Measurements from ENCODE around the gene CAP1.

The CAP1 gene

DNA sequence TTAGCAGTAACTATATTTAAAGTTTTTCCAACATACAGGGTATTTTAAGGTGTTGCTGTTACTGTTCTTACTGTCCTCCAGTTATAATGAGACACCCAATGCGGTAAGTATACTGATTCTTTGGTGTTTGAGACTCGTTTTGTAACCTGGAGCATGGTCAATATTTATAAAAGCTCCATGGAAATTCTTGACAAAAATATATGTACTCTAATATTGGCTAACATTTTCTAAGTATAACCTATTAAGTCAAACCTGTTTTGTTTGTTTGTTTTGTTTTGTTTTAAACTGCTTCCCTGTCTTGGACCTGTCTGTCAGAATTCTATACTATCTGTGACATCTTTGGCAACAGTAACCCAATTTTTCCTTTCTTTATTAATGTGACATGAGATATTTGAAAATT lies 15.9 kb upstream of the CAP1 start:
- TF ChIP-seq, protein P1, sequence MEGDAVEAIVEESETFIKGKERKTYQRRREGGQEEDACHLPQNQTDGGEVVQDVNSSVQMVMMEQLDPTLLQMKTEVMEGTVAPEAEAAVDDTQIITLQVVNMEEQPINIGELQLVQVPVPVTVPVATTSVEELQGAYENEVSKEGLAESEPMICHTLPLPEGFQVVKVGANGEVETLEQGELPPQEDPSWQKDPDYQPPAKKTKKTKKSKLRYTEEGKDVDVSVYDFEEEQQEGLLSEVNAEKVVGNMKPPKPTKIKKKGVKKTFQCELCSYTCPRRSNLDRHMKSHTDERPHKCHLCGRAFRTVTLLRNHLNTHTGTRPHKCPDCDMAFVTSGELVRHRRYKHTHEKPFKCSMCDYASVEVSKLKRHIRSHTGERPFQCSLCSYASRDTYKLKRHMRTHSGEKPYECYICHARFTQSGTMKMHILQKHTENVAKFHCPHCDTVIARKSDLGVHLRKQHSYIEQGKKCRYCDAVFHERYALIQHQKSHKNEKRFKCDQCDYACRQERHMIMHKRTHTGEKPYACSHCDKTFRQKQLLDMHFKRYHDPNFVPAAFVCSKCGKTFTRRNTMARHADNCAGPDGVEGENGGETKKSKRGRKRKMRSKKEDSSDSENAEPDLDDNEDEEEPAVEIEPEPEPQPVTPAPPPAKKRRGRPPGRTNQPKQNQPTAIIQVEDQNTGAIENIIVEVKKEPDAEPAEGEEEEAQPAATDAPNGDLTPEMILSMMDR (conservative IDR thresholded peaks at IDR 0.05; ENCODE audit: low read length) = no peak
- no peak for TF ChIP-seq EZH2phosphoT487 (IDR thresholded peaks at IDR 0.05; ENCODE audit: borderline replicate concordance)
- Histone ChIP-seq H3K9me2 (replicated peaks; ENCODE audit: low read depth, low read length) (no peaks in the 10 kb centered on the region), H3K4me3 (ENCODE audit: low read length, poor library complexity, severe bottlenecking) (no peak overlapping the region), H3K4me1 (ENCODE audit: insufficient read depth, low read length, poor library complexity, severe bottlenecking) (peaks cover 12% of the 10 kb centered on the region), H3K27me3 (ENCODE audit: insufficient read depth, low read length, poor library complexity, severe bottlenecking) (no peaks in the 10 kb centered on the region), H4K20me1 (ENCODE audit: insufficient read depth, low read length, poor library complexity, severe bottlenecking) (no peaks in the 10 kb centered on the region), H3F3A (ENCODE audit: low read depth) (no peaks in the 10 kb centered on the region), H3K4me2 (ENCODE audit: low read depth, low read length, poor library complexity, severe bottlenecking) (no peak overlapping the region), H3K79me2 (ENCODE audit: insufficient read depth, low read length) (no peaks in the 10 kb centered on the region), H2AFZ (ENCODE audit: low read length) (no peak overlapping the region), H3K36me3 (ENCODE audit: insufficient read depth, low read length) (no peaks in the 10 kb centered on the region), H3K9ac (ENCODE audit: low read depth, low read length, poor library complexity, severe bottlenecking) (no peak overlapping the region), H3K9me3 (ENCODE audit: insufficient read depth, low read depth, low read length) (peaks cover 4% of the 10 kb centered on the region; the same call in 1 of the 2 replicates)

DNA sequence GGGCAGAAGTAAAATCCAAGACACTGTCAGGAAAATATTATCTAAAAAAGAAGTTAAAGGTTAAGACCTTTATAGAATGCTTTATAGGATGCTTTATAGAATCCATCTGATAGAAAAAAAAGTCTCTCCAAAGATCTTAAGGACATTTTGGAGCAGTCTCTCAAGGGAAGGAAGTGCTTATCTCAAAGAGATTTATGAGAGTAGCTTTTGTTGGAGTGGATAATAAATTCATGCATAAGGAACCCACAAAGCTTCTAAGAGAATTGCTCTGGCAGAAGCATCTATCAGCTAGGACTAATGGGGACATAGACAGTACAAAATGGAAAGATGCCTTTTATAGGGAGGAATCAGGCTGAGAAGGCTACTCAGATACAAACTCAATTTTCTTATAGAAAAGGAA lies 12.9 kb upstream of the CAP1 start:
- Histone ChIP-seq H3K9me3 (ENCODE audit: insufficient read depth, low read depth, low read length) (peaks cover 4% of the 10 kb centered on the region; the same call in 1 of the 2 replicates), H3K79me2 (ENCODE audit: insufficient read depth, low read length) (no peaks in the 10 kb centered on the region), H3K9ac (ENCODE audit: low read depth, low read length, poor library complexity, severe bottlenecking) (no peak overlapping the region), H3K9me2 (replicated peaks; ENCODE audit: low read depth, low read length) (no peaks in the 10 kb centered on the region), H3K4me2 (ENCODE audit: low read depth, low read length, poor library complexity, severe bottlenecking) (no peak overlapping the region), H3K4me1 (ENCODE audit: insufficient read depth, low read length, poor library complexity, severe bottlenecking) (peaks cover 23% of the 10 kb centered on the region), H2AFZ (ENCODE audit: low read length) (no peak overlapping the region), H3K27me3 (ENCODE audit: insufficient read depth, low read length, poor library complexity, severe bottlenecking) (no peaks in the 10 kb centered on the region), H3K36me3 (ENCODE audit: insufficient read depth, low read length) (no peaks in the 10 kb centered on the region), H3K4me3 (ENCODE audit: low read length, poor library complexity, severe bottlenecking) (no peak overlapping the region), H3F3A (ENCODE audit: low read depth) (no peaks in the 10 kb centered on the region), H4K20me1 (ENCODE audit: insufficient read depth, low read length, poor library complexity, severe bottlenecking) (no peaks in the 10 kb centered on the region)
- TF ChIP-seq, protein P1 (conservative IDR thresholded peaks at IDR 0.05; ENCODE audit: low read length) = no peak
- no peak for TF ChIP-seq EZH2phosphoT487 (IDR thresholded peaks at IDR 0.05; ENCODE audit: borderline replicate concordance)

DNA sequence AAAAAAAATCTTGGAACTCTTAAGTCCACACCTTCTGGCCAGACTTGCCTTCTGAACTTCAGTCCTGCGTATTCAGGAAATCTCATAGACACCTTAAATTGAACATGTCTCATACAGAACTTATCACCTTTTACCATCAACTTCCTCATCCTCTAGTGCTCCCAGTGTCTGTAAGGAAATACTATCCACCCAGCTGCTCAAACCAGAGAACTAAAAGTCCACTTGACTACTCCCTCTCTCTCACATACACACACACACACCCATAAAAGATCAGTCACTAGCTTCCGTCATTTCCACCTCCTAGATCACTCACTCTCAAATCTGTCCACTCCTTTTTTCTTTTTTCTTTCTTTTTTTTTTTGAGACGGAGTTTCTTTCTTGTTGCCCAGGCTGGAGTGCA lies 10.9 kb upstream of the CAP1 start:
- Histone ChIP-seq H3K27me3 (ENCODE audit: insufficient read depth, low read length, poor library complexity, severe bottlenecking) (no peaks in the 10 kb centered on the region), H3K4me1 (ENCODE audit: insufficient read depth, low read length, poor library complexity, severe bottlenecking) (peaks cover 26% of the 10 kb centered on the region), H3K4me2 (ENCODE audit: low read depth, low read length, poor library complexity, severe bottlenecking) (no peak overlapping the region), H3K4me3 (ENCODE audit: low read length, poor library complexity, severe bottlenecking) (no peak overlapping the region), H3K9ac (ENCODE audit: low read depth, low read length, poor library complexity, severe bottlenecking) (no peak overlapping the region), H4K20me1 (ENCODE audit: insufficient read depth, low read length, poor library complexity, severe bottlenecking) (no peaks in the 10 kb centered on the region), H3F3A (ENCODE audit: low read depth) (no peaks in the 10 kb centered on the region), H3K36me3 (ENCODE audit: insufficient read depth, low read length) (no peaks in the 10 kb centered on the region), H3K9me2 (replicated peaks; ENCODE audit: low read depth, low read length) (no peaks in the 10 kb centered on the region), H2AFZ (ENCODE audit: low read length) (no peak overlapping the region), H3K9me3 (ENCODE audit: insufficient read depth, low read depth, low read length) (no peaks in the 10 kb centered on the region; the same call in 1 of the 2 replicates), H3K79me2 (ENCODE audit: insufficient read depth, low read length) (no peaks in the 10 kb centered on the region)
- no peak for TF ChIP-seq EZH2phosphoT487 (IDR thresholded peaks at IDR 0.05; ENCODE audit: borderline replicate concordance)
- TF ChIP-seq, protein P1 (conservative IDR thresholded peaks at IDR 0.05; ENCODE audit: low read length) = no peak
